ENCODE measurements around the gene GPC6. TPM values are rescaled to one million over a fixed set of nuclear protein-coding genes. Genes with fewer than 3 reads are reported as not detected.

The GPC6 gene
- total and polyA plus RNA-seq, 9 of the 15 experiments (the other 6 are each of a cell fraction or from before 2014, with no cell fraction given): under 0.01 to 0.20 (median 0.01) TPM; not detected in 4

DNA sequence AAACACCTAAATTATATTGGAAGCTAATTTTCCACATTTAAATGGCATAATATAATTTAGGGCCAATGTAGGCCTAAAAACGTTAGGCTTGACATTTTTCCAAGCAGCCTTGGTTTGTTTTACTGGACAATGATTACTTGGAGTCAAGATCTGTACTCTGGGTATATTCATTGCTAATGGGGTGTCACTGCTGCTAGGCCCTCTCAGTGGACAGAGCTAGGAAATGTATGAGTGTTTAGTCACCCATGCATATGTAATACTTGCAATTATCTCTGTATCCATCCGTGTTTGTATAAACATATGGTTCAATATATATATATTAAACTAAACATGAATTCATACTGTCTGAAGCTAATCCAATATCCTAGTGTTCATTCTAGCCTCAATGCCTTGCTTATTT is 654.8 kb downstream of the GPC6 start:
- Histone ChIP-seq H3K9me1 (ENCODE audit: control insufficient read depth, insufficient read depth, low read length) (no peaks in the 10 kb centered on the region), H3K9me3 (replicated peaks; ENCODE audit: control insufficient read depth, insufficient read depth, low read depth, low read length) (no peaks in the 10 kb centered on the region), H3K4me1 (replicated peaks in 1 of 2; ENCODE audit: control insufficient read depth in 2 of 2, insufficient read depth in 2 of 2, low read length in 2 of 2) (no peaks in the 10 kb centered on the region), H3K36me3 (ENCODE audit: control insufficient read depth, insufficient read depth, low read length) (no peaks in the 10 kb centered on the region), H3K79me2 (ENCODE audit: control insufficient read depth, insufficient read depth, low read length) (no peaks in the 10 kb centered on the region), H3K4me3 (no peak overlapping the region), H3K27ac (ENCODE audit: extremely low read depth, low read depth, low read length) (no peak overlapping the region), H4K20me1 (replicated peaks; ENCODE audit: control insufficient read depth, insufficient read depth, low read length) (no peaks in the 10 kb centered on the region), H3K27me3 (ENCODE audit: control insufficient read depth in 2 of 2, insufficient read depth in 2 of 2, low read length in 2 of 2) (no peaks in the 10 kb centered on the region), H2AFZ (ENCODE audit: low read depth, low read length) (no peak overlapping the region), H3K4me2 (ENCODE audit: insufficient read depth, low read length) (no peak overlapping the region), H3K9ac (ENCODE audit: insufficient read depth in 1 of 2, low read depth in 2 of 2, low read length in 2 of 2) (no peak overlapping the region)
- BruUV-seq (replicated peaks): no TSS peak
- intact Hi-C loops (cut with micrococcal nuclease): no loop called here
- POLR2A ChIA-PET: no interaction called here
- in situ Hi-C loops (cut with MboI): no loop called here
- no peak for ATAC-seq
- no peak for DNase-seq (ENCODE audit: extremely low read depth in 1 of 4, low spot score in 3 of 4)
- WGBS (ENCODE audit: insufficient coverage, low coverage, missing lambda C conversion rate): 0% methylated on average over 2 of the region's 2 CpGs
- CTCF ChIA-PET (ENCODE audit: low intra/inter-chr PET ratio): no interaction called here
- no peak for FAIRE-seq
- TF ChIP-seq HDAC6 (IDR thresholded peaks at IDR 0.05; ENCODE audit: low read depth, low read length) (no peak), JUNB (CRISPR knock-in tag; conservative IDR thresholded peaks at IDR 0.05) (no peak), E4F1 (CRISPR knock-in tag; IDR thresholded peaks at IDR 0.05; ENCODE audit: borderline replicate concordance) (no peak), EWSR1 (IDR thresholded peaks at IDR 0.05; ENCODE audit: borderline replicate concordance, low read depth, partially characterized antibody) (no peak), NRF1 (conservative IDR thresholded peaks at IDR 0.05 in 1 of 2, IDR thresholded peaks at IDR 0.05 in 1 of 2) (no peak), FOS (IDR thresholded peaks at IDR 0.05; ENCODE audit: extremely low read depth, insufficient read length) (no peak), BRF2 (IDR thresholded peaks at IDR 0.05; ENCODE audit: borderline replicate concordance, insufficient read depth, insufficient read length) (no peak), BCLAF1 (IDR thresholded peaks at IDR 0.05; ENCODE audit: borderline replicate concordance in 1 of 2, control insufficient read depth in 1 of 2, low read depth in 2 of 2, low read length in 1 of 2) (no peak), C11orf30 (IDR thresholded peaks at IDR 0.05; ENCODE audit: low read depth) (no peak), CBX5 (IDR thresholded peaks at IDR 0.05; ENCODE audit: borderline replicate concordance, low read depth) (no peak), MCM3 (IDR thresholded peaks at IDR 0.05) (no peak), FOXM1 (IDR thresholded peaks at IDR 0.05; ENCODE audit: low read depth) (no peak), FOXM1 (CRISPR knock-in tag; IDR thresholded peaks at IDR 0.05; ENCODE audit: low read depth) (no peak), ZNF668 (CRISPR knock-in tag; IDR thresholded peaks at IDR 0.05) (no peak), PTTG1 (tag; IDR thresholded peaks at IDR 0.05; ENCODE audit: low read depth) (no peak), ZNF583 (CRISPR knock-in tag; IDR thresholded peaks at IDR 0.05) (no peak), NELFE (IDR thresholded peaks at IDR 0.05; ENCODE audit: insufficient read depth, insufficient read length) (no peak)
